ENCODE results near the gene ERCC4.

The ERCC4 gene

DNA sequence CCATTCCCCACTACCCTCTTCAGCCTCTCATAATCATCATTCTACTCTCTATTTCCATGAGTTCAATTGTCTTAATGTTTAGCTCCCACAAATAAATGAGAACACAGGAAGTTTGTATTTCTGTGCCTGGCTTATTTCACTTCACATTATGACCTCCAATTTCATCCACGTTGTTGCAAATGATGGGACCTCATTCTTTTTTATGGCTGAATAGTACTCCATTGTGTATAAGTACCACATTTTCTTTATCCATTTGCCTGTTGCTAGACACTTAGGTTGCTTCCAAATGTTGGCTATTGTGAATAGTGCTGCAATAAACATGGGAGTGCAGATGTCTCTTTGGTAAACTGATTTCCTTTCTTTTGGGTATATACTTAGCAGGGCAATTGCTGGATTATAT lies 42.3 kb downstream of the ERCC4 start:
- peaks cover 0 to 12% (median 5%) of the 10 kb centered on the region in 4 donors for H3K4me1 ChIP-seq
- no peaks in the 10 kb centered on the region for H3K9me3 ChIP-seq
- TF ChIP-seq, protein P1, sequence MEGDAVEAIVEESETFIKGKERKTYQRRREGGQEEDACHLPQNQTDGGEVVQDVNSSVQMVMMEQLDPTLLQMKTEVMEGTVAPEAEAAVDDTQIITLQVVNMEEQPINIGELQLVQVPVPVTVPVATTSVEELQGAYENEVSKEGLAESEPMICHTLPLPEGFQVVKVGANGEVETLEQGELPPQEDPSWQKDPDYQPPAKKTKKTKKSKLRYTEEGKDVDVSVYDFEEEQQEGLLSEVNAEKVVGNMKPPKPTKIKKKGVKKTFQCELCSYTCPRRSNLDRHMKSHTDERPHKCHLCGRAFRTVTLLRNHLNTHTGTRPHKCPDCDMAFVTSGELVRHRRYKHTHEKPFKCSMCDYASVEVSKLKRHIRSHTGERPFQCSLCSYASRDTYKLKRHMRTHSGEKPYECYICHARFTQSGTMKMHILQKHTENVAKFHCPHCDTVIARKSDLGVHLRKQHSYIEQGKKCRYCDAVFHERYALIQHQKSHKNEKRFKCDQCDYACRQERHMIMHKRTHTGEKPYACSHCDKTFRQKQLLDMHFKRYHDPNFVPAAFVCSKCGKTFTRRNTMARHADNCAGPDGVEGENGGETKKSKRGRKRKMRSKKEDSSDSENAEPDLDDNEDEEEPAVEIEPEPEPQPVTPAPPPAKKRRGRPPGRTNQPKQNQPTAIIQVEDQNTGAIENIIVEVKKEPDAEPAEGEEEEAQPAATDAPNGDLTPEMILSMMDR (IDR thresholded peaks at IDR 0.05) = no peak
- intact Hi-C loops (cut with DNase I; ENCODE audit: low total_unique reads) = no loop called here
- DNase-seq = no peak
- H3K27me3 ChIP-seq = no peaks in the 10 kb centered on the region
- H3K27ac ChIP-seq = no peak overlapping the region
- no peak overlapping the region for H3K4me3 ChIP-seq
- H3K36me3 ChIP-seq = no peaks in the 10 kb centered on the region

DNA sequence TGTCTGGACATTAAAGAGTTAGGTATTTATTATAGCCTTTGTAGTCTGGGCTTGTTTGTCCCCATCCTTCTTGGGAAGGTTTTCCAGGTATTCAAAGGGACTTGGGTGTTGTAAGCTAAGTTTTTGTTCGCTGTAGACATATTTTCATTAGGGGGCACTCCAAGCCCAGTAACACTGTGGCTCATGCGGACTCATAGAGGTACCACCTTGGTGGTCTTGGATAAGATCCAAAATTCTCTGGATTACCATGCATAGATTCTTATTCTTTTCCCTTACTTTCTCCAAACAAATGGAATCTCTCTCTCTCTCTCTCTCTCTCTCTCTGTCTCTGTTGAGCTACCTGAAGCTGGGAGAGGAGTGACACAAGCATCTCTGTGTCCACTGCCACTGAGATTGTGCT lies 48.9 kb downstream of the ERCC4 start:
- Histone ChIP-seq H3K27ac (no peak overlapping the region), H3K4me3 (no peak overlapping the region), H3K27me3 (no peaks in the 10 kb centered on the region), H3K9me3 (peaks cover 0 to 10% (median 5%) of the 10 kb centered on the region in 3 donors), H3K4me1 (no peaks in the 10 kb centered on the region), H3K36me3 (no peaks in the 10 kb centered on the region)
- TF ChIP-seq, protein P1 (IDR thresholded peaks at IDR 0.05) = no peak
- no peak for DNase-seq
- intact Hi-C loops (cut with DNase I; ENCODE audit: low total_unique reads) = no loop called here

DNA sequence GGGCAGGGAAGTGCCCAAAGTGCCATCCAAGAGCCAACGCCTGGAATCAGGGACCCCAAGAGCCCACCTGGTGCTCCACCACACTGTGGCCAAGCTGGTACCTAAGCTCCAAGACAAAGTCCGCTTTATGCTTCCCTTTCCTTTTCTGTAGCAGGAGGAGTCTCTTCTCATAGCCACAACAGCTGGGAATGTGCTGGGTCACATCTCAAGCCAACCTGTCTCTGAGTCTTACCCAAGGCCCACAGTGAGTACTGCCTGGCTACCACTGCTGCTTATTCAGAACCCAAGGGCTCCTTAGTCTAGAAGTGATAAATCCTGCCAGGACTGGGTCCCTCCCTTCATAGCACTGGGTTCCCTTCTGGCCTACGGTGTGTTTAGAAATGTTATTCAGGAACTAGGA lies 49.8 kb downstream of the ERCC4 start:
- Histone ChIP-seq H3K36me3 (no peaks in the 10 kb centered on the region), H3K27me3 (no peaks in the 10 kb centered on the region), H3K27ac (no peak overlapping the region), H3K4me1 (no peaks in the 10 kb centered on the region), H3K4me3 (no peak overlapping the region), H3K9me3 (peaks cover 0 to 10% (median 5%) of the 10 kb centered on the region in 3 donors)
- intact Hi-C loops (cut with DNase I; ENCODE audit: low total_unique reads) = no loop called here
- no peak for DNase-seq
- TF ChIP-seq, protein P1 (IDR thresholded peaks at IDR 0.05) = no peak

DNA sequence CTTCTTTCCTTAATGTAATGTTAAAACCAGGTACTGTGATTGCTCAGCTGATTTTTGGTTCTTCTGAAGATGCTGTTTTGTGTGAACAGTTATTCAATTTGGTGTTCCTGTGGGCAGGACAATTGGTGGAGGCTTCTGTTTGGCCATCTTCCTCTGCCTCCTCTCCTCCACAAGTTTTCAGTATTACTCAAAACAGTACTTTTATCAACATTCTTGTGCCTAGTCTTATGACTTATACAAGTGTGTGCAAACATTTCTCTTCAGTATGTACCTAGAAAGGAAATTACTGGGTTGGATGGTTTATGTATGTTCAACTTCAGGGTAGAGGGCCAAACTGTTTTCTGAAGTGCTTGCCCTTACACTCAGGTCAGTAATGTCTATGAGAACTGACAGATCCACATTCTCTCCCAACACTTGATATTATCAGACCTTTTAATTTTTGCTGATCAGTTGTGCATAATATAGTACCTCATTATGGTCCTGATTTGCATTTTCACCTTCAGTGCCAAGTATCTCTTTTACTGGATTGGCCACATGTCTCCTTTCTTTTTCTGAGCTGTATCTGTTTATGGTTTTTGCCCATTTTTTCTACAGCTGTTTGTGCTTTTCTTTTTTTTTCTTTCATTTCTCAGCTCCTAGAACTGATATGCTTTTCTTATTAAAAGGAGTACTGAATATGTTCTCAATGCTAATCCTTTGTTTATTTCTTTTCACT lies 50.9 kb downstream of the ERCC4 start:
- intact Hi-C loops (cut with DNase I; ENCODE audit: low total_unique reads) = no loop called here
- TF ChIP-seq, protein P1 (IDR thresholded peaks at IDR 0.05) = no peak
- Histone ChIP-seq H3K4me1 (no peaks in the 10 kb centered on the region), H3K36me3 (no peaks in the 10 kb centered on the region), H3K9me3 (peaks cover 0 to 10% (median 5%) of the 10 kb centered on the region in 3 donors), H3K27me3 (no peaks in the 10 kb centered on the region), H3K4me3 (no peak overlapping the region), H3K27ac (no peak overlapping the region)
- no peak for DNase-seq

DNA sequence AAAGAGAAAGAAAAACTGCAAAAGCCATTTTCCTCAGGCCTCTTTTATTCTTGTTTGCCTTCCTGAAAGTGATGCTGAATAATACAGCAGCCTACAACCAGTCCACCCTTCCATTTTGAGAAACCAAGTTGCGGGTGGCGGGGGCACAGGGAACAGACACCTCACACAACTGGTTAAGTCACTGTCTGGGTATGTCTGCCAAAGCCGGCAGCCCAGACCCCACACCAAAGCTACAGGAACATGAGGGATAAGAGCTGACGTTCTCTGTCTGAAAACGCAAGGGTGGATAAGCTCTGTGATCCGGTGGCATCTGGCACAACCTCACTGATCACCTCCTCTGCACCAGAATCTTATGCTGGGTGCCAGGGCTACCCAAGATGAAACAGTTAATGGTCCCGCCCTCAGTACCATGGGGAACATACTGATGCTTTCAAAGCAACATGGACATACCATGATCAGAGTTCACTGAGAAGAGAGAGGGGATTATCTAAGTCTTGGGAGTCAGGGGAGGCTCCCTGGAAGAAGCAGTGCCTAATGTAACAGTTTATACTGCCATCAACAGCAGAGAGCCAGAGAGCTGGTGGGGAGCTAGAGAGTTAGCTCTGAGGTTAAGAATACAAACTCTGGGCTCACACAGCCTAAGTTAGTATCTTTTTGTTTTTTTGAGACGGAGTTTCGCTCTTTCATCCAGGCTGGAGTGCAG lies 53.5 kb downstream of the ERCC4 start:
- H3K36me3 ChIP-seq = no peaks in the 10 kb centered on the region
- TF ChIP-seq, protein P1 (IDR thresholded peaks at IDR 0.05) = no peak
- no peaks in the 10 kb centered on the region for H3K27me3 ChIP-seq
- no peak overlapping the region for H3K4me3 ChIP-seq
- H3K4me1 ChIP-seq = no peaks in the 10 kb centered on the region
- intact Hi-C loops (cut with DNase I; ENCODE audit: low total_unique reads) = no loop called here
- no peak overlapping the region for H3K27ac ChIP-seq
- peaks cover 0 to 10% (median 0%) of the 10 kb centered on the region in 3 donors for H3K9me3 ChIP-seq
- DNase-seq = no peak
